HepG2 (cell line): ENCODE data around the gene MAP2K6. TPM values are rescaled to one million over a fixed set of nuclear protein-coding genes. Genes with fewer than 3 reads are reported as not detected.

ENCODE experiments used
- ASH2L ChIP-seq: fragments of 300-600, 200-600 bp; sonication (generic); IDR thresholded peaks from 2 replicates; pipeline ENCODE4 v1.7.0; 2017; ENCODE audit warnings: low read depth, mild to moderate bottlenecking, moderate library complexity, mixed read lengths, low read length; ENCODE audit not compliant: insufficient read length
- ERF ChIP-seq: IDR thresholded peaks from 2 replicates; pipeline ENCODE4 v1.6.1; 2018; ENCODE audit warnings: missing biosample characterization, missing genetic modification reagents
- MLLT10 ChIP-seq: sonication (generic); formaldehyde crosslinking; IDR thresholded peaks from 2 replicates; pipeline ENCODE4 v1.4.0; 2020; ENCODE audit warnings: missing genetic modification reagents
- MLXIP ChIP-seq: sonication (generic); formaldehyde crosslinking; IDR thresholded peaks from 2 replicates; pipeline ENCODE4 v1.9.0; 2021; ENCODE audit warnings: missing genetic modification reagents, borderline replicate concordance
- MXD1 ChIP-seq: sonication (generic); formaldehyde crosslinking; IDR thresholded peaks from 2 replicates; pipeline ENCODE4 v1.4.0; 2020; ENCODE audit warnings: mild to moderate bottlenecking, missing genetic modification reagents
- NCOA5 ChIP-seq: sonication (generic); formaldehyde crosslinking; IDR thresholded peaks from 2 replicates; pipeline ENCODE4 v1.4.0; 2020; ENCODE audit warnings: missing genetic modification reagents
- NCOR1 ChIP-seq: fragments of 200-600 bp; sonication (generic); IDR thresholded peaks from 2 replicates; pipeline ENCODE4 v1.7.0; 2017; ENCODE audit warnings: antibody characterized with exemption, low read length, borderline replicate concordance
- NFKBIZ ChIP-seq: IDR thresholded peaks from 2 replicates; pipeline ENCODE4 v1.6.1; 2018; ENCODE audit warnings: missing genetic modification reagents, missing compliant biosample characterization
- PHF20 ChIP-seq: sonication (generic); formaldehyde crosslinking; IDR thresholded peaks from 2 replicates; pipeline ENCODE4 v1.5.0; 2020; ENCODE audit warnings: mild to moderate bottlenecking, missing genetic modification reagents
- RFXANK ChIP-seq: IDR thresholded peaks from 2 replicates; pipeline ENCODE4 v1.6.1; 2016
- RORA ChIP-seq: sonication (generic); formaldehyde crosslinking; IDR thresholded peaks from 2 replicates; pipeline ENCODE4 v1.5.0; 2020; ENCODE audit warnings: mild to moderate bottlenecking, missing genetic modification reagents, moderate library complexity
- SMAD3 ChIP-seq: sonication (generic); formaldehyde crosslinking; IDR thresholded peaks from 2 replicates; pipeline ENCODE4 v1.4.0; 2020; ENCODE audit warnings: missing genetic modification reagents
- SSRP1 ChIP-seq: IDR thresholded peaks from 2 replicates; pipeline ENCODE4 v1.6.1; 2016; ENCODE audit warnings: control low read depth
- TCF7 ChIP-seq: sonication (generic); IDR thresholded peaks from 2 replicates; pipeline ENCODE4 v1.6.1; 2016; ENCODE audit warnings: antibody characterized with exemption, low read depth
- XBP1 ChIP-seq: sonication (generic); formaldehyde crosslinking; IDR thresholded peaks from 2 replicates; pipeline ENCODE4 v1.5.0; 2020; ENCODE audit warnings: missing genetic modification reagents
- ZBTB39 ChIP-seq: sonication (generic); formaldehyde crosslinking; IDR thresholded peaks from 2 replicates; pipeline ENCODE4 v1.5.0; 2020; ENCODE audit warnings: missing genetic modification reagents
- ZEB1 ChIP-seq: IDR thresholded peaks from 2 replicates; pipeline ENCODE4 v1.6.1; 2012; ENCODE audit warnings: mild to moderate bottlenecking, low read depth, inconsistent platforms; ENCODE audit not compliant: insufficient replicate concordance
- ZNF10 ChIP-seq: sonication (generic); formaldehyde crosslinking; IDR thresholded peaks from 2 replicates; pipeline ENCODE4 v1.4.0; 2020; ENCODE audit warnings: mild to moderate bottlenecking, low read depth, missing genetic modification reagents, borderline replicate concordance
- ZNF256 ChIP-seq: sonication (generic); formaldehyde crosslinking; conservative IDR thresholded peaks from 2 replicates; pipeline ENCODE4 v1.4.0; 2020; ENCODE audit warnings: missing genetic modification reagents
- ZNF468 ChIP-seq: sonication (generic); formaldehyde crosslinking; IDR thresholded peaks from 2 replicates; pipeline ENCODE4 v1.8.0; 2022; ENCODE audit warnings: mild to moderate bottlenecking, moderate library complexity, missing genetic modification reagents
- ZNF605 ChIP-seq: sonication (generic); formaldehyde crosslinking; IDR thresholded peaks from 2 replicates; pipeline ENCODE4 v1.8.0; 2022; ENCODE audit warnings: mild to moderate bottlenecking, missing genetic modification reagents
- ZNF672 ChIP-seq: sonication (generic); formaldehyde crosslinking; IDR thresholded peaks from 2 replicates; pipeline ENCODE4 v1.8.1; 2022; ENCODE audit warnings: missing genetic modification reagents
- ZNF746 ChIP-seq: sonication (generic); formaldehyde crosslinking; IDR thresholded peaks from 2 replicates; pipeline ENCODE4 v1.8.0; 2022; ENCODE audit warnings: mild to moderate bottlenecking, missing genetic modification reagents
- ZNF792 ChIP-seq: IDR thresholded peaks from 2 replicates; pipeline ENCODE4 v1.6.1; 2016
- ZSCAN22 ChIP-seq: sonication (generic); formaldehyde crosslinking; IDR thresholded peaks from 2 replicates; pipeline ENCODE4 v1.4.0; 2020; ENCODE audit warnings: mild to moderate bottlenecking, missing genetic modification reagents
- polyA plus RNA-seq, 8 experiments: library from polyadenylated mRNA; depleted of rRNA in 3 of 8; stranded (reverse) in 7 of 8; unstranded in 1 of 8; fragments of >200 nt; fragmentation: Illumina TruSeq in 4 of 8; extraction: Trizol in 4 of 8; gene quantifications; 2 replicates each; pipeline versions ENCODE4 v1.2.1 to v1.2.3, GENCODE V29; 2011 to 2016; ENCODE audit warnings: low read depth in 4 of 8, missing spikeins in 1 of 8, mixed read lengths in 1 of 8; ENCODE audit not compliant: insufficient read depth in 1 of 8
- total RNA-seq, 5 experiments: library from RNA; depleted of rRNA; stranded (reverse); fragments of >200 nt; fragmentation: Illumina TruSeq; extraction: Trizol; gene quantifications; 2 replicates each; pipeline ENCODE4 v1.2.3, GENCODE V29; 2016; ENCODE audit warnings: low read depth in 1 of 5
- TF ChIP-seq, protein P1 (sequence below): sonication (generic); formaldehyde crosslinking; IDR thresholded peaks from 2 replicates; pipeline ENCODE4 v1.4.0; 2020; ENCODE audit warnings: missing genetic modification reagents, borderline replicate concordance

Gene MAP2K6
- total and polyA plus RNA-seq, 2 of the 13 experiments (the other 11 are each of a cell fraction or from before 2014, with no cell fraction given) = 5.1 to 33.6 TPM

DNA sequence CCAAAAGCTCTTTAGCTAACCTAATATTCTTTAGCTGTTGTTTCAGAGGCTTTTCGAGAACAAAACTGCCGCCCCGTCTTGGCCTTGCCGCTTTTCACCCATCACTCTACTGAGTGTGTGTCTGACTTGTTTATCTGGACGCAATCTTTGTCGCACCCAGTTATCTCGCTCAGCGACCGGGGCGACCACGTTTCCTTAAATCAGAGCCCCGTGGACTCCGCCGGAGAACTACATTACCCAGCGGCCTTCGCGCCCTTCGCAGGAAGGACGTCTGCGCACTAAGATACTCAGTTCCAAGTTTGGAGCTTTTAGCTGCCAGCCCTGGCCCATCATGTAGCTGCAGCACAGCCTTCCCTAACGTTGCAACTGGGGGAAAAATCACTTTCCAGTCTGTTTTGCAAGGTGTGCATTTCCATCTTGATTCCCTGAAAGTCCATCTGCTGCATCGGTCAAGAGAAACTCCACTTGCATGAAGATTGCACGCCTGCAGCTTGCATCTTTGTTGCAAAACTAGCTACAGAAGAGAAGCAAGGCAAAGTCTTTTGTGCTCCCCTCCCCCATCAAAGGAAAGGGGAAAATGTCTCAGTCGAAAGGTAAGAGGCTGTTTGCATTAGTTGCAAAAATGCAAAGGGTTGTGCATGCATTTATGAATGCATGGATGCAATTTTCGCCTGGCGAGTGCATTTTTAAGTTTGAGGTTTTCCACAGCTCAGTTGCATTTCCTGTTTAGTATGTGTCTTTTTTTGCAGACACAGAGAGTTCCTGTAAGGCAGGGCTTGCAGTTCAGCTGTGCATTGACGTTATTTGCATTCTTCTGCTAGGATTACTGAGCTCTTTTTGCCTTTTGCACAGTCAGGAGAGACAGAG lies at the start of gene MAP2K6 (continued):
- no peak for TF ChIP-seq ZBTB39
- TF ChIP-seq XBP1 (CRISPR knock-in tag) = no peak
- TF ChIP-seq ZNF746 = no peak
- no peak; the same call in 1 of the 2 replicates for TF ChIP-seq NFKBIZ (CRISPR knock-in tag)
- TF ChIP-seq SSRP1 (CRISPR knock-in tag) = 0 out of 2 replicates have a peak, but pooled peaks have one; percentile 32
- no peak for TF ChIP-seq ZNF10 (CRISPR knock-in tag)
- no peak for TF ChIP-seq ZNF792 (CRISPR knock-in tag)
- 0 out of 2 replicates have a peak, but pooled peaks have one; percentile 12 for TF ChIP-seq RFXANK
- no peak; the same call in 1 of the 2 replicates for TF ChIP-seq PHF20
- peak; percentile 52; the same call in 1 of the 2 replicates for TF ChIP-seq MXD1 (CRISPR knock-in tag)
- peak; percentile 67 for TF ChIP-seq ERF
- TF ChIP-seq ZNF672 (CRISPR knock-in tag) = no peak
- TF ChIP-seq TCF7 = no peak
- TF ChIP-seq NCOA5 (CRISPR knock-in tag) = no peak
- no peak for TF ChIP-seq ZNF468 (CRISPR knock-in tag)
- peak; percentile 71 for TF ChIP-seq ASH2L
- TF ChIP-seq ZEB1 = peak; percentile 58
- TF ChIP-seq ZNF605 = peak; percentile 93
- TF ChIP-seq NCOR1 = peak; percentile 85; the same call in 1 of the 2 replicates
- no peak; the same call in 1 of the 2 replicates for TF ChIP-seq SMAD3 (CRISPR knock-in tag)
- TF ChIP-seq ZSCAN22 (CRISPR knock-in tag) = no peak
- TF ChIP-seq, protein P1, sequence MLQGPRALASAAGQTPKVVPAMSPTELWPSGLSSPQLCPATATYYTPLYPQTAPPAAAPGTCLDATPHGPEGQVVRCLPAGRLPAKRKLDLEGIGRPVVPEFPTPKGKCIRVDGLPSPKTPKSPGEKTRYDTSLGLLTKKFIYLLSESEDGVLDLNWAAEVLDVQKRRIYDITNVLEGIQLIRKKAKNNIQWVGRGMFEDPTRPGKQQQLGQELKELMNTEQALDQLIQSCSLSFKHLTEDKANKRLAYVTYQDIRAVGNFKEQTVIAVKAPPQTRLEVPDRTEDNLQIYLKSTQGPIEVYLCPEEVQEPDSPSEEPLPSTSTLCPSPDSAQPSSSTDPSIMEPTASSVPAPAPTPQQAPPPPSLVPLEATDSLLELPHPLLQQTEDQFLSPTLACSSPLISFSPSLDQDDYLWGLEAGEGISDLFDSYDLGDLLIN (CRISPR knock-in tag) = no peak
- no peak for TF ChIP-seq ZNF256 (CRISPR knock-in tag)
- no peak for TF ChIP-seq MLLT10 (CRISPR knock-in tag)
- no peak for TF ChIP-seq RORA (CRISPR knock-in tag)
- no peak for TF ChIP-seq MLXIP (CRISPR knock-in tag)
